Measurements from ENCODE around the gene IFT122.

Gene IFT122

GRCh38 chr3:129417326-129417725 lies 22.7 kb upstream of the IFT122 start:
- DNase-seq: no peak

GRCh38 chr3:129418041-129418973 lies 21.7 kb upstream of the IFT122 start:
- no peak for DNase-seq

- DNase-seq: no peak
Observed at GRCh38 chr3:129419476-129419875, 20.5 kb upstream of the IFT122 start.

GRCh38 chr3:129421236-129421883 lies 18.7 kb upstream of the IFT122 start:
- no peak for DNase-seq

- no peak for DNase-seq
Observed at GRCh38 chr3:129421988-129422745, 17.9 kb upstream of the IFT122 start.

GRCh38 chr3:129422897-129423296 lies 17.1 kb upstream of the IFT122 start:
- no peak for DNase-seq

GRCh38 chr3:129424185-129424841 lies 15.7 kb upstream of the IFT122 start:
- DNase-seq: no peak

GRCh38 chr3:129425213-129425612 lies 14.8 kb upstream of the IFT122 start:
- no peak for DNase-seq

GRCh38 chr3:129425619-129426018 lies 14.4 kb upstream of the IFT122 start:
- DNase-seq: no peak

GRCh38 chr3:129428007-129428375 lies 12.0 kb upstream of the IFT122 start:
- DNase-seq: no peak

GRCh38 chr3:129428376-129429079 lies 11.5 kb upstream of the IFT122 start, which contains the start of gene EFCAB12:
TSS of gene EFCAB12 (minus strand) at chr3:129428636. CDS start at chr3:129428488, 148 bp downstream.
- DNase-seq: peak; percentile 88

- no peak for DNase-seq
Observed at GRCh38 chr3:129429080-129429451, 11.0 kb upstream of the IFT122 start.

GRCh38 chr3:129429602-129430001 lies 10.4 kb upstream of the IFT122 start:
- DNase-seq: no peak

GRCh38 chr3:129432036-129432435 lies 8.0 kb upstream of the IFT122 start:
- no peak for DNase-seq

GRCh38 chr3:129432671-129433070 lies 7.4 kb upstream of the IFT122 start:
- no peak for DNase-seq

GRCh38 chr3:129433565-129433964 lies 6.5 kb upstream of the IFT122 start:
- DNase-seq: no peak

GRCh38 chr3:129434140-129434539 lies 5.9 kb upstream of the IFT122 start:
- no peak for DNase-seq

- DNase-seq: no peak
Observed at GRCh38 chr3:129435367-129435766, 4.7 kb upstream of the IFT122 start.

- peak; percentile 35 for DNase-seq
Observed at GRCh38 chr3:129439226-129439816, 703 bp upstream of the IFT122 start.

GRCh38 chr3:129440618-129441190 lies 680 bp downstream of the IFT122 start:
- DNase-seq: no peak

GRCh38 chr3:129441215-129441614 lies 1.2 kb downstream of the IFT122 start:
- no peak for DNase-seq

Data from T-helper 9 cell (primary cell).